Neural progenitor cell (in vitro differentiated cells): ENCODE results near the gene ALK. TPM values are rescaled to one million over a fixed set of nuclear protein-coding genes. Genes with fewer than 3 reads are reported as not detected.

Experiments
- DNase-seq: peaks from one replicate; pipeline ENCODE4 v3.0.0-alpha.2; 2016; ENCODE audit warnings: low spot score
- H2AFZ ChIP-seq: fragments of 200-600 bp; sonication (generic); replicated peaks from 2 replicates; pipeline ENCODE4 v1.6.1; 2016; ENCODE audit warnings: antibody characterized with exemption
- H3F3A ChIP-seq: fragments of 200-600 bp; sonication (generic); 2 replicates; pipeline ENCODE4 v1.6.1; 2016; ENCODE audit warnings: antibody characterized with exemption, low read depth
- H3K27ac ChIP-seq: fragments of 200-600 bp; sonication (generic); 2 replicates; pipeline ENCODE4 v1.5.1; 2016; ENCODE audit warnings: mild to moderate bottlenecking
- H3K27me3 ChIP-seq: fragments of 200-600 bp; sonication (generic); 2 replicates; pipeline ENCODE4 v1.6.1; 2016; ENCODE audit warnings: mild to moderate bottlenecking, moderate library complexity
- H3K36me3 ChIP-seq: fragments of 200-600 bp; sonication (generic); 2 replicates; pipeline ENCODE4 v1.5.1; 2016
- H3K4me1 ChIP-seq: fragments of 200-600 bp; sonication (generic); 2 replicates; pipeline ENCODE4 v1.6.1; 2016; ENCODE audit warnings: mixed run types
- H3K4me2 ChIP-seq: fragments of 200-600 bp; sonication (generic); 2 replicates; pipeline ENCODE4 v1.6.1; 2016
- H3K4me3 ChIP-seq: fragments of 200-600 bp; sonication (generic); 2 replicates; pipeline ENCODE4 v1.5.1; 2016
- H3K79me2 ChIP-seq: fragments of 200-600 bp; sonication (generic); 2 replicates; pipeline ENCODE4 v1.6.1; 2016; ENCODE audit warnings: low read depth
- H3K9ac ChIP-seq: fragments of 200-600 bp; sonication (generic); 2 replicates; pipeline ENCODE4 v1.6.1; 2016
- H3K9me3 ChIP-seq: fragments of 200-600 bp; sonication (generic); 2 replicates; pipeline ENCODE4 v1.5.1; 2016; ENCODE audit warnings: low read depth
- H4K20me1 ChIP-seq: fragments of 200-600 bp; sonication (generic); 2 replicates; pipeline ENCODE4 v1.6.1; 2016; ENCODE audit warnings: low read depth
- H3K27ac Mint-ChIP-seq: 3 replicates; pipeline ENCODE4 v1.8.0; 2021; ENCODE audit warnings: mixed read lengths
- H3K27me3 Mint-ChIP-seq: 2 replicates; pipeline ENCODE4 v1.8.0; 2022; ENCODE audit warnings: low read depth, mild to moderate bottlenecking, inconsistent platforms, moderate library complexity, mixed read lengths; ENCODE audit not compliant: insufficient read depth
- H3K36me3 Mint-ChIP-seq: 3 replicates; pipeline ENCODE4 v1.8.0; 2021; ENCODE audit warnings: mixed read lengths
- H3K4me1 Mint-ChIP-seq: 3 replicates; pipeline ENCODE4 v1.8.0; 2021; ENCODE audit warnings: mixed read lengths
- H3K4me3 Mint-ChIP-seq: 3 replicates; pipeline ENCODE4 v1.8.0; 2021; ENCODE audit warnings: mild to moderate bottlenecking, moderate library complexity, mixed read lengths
- H3K9me3 Mint-ChIP-seq: 3 replicates; pipeline ENCODE4 v1.8.0; 2020; ENCODE audit warnings: mixed read lengths
- EZH2 ChIP-seq: fragments of 200-600 bp; sonication (generic); IDR thresholded peaks from 2 replicates; pipeline ENCODE4 v1.6.1; 2017; ENCODE audit warnings: antibody characterized with exemption, mild to moderate bottlenecking, moderate library complexity
- EZH2phosphoT487 ChIP-seq: fragments of 200-600 bp; sonication (generic); IDR thresholded peaks from 2 replicates; pipeline ENCODE4 v1.6.1; 2017; ENCODE audit warnings: antibody characterized with exemption
- total RNA-seq: library from RNA; depleted of rRNA; stranded (reverse); fragments of >200 nt; gene quantifications from 2 replicates; pipeline ENCODE4 v1.2.3, GENCODE V29; 2015; ENCODE audit warnings: low replicate concordance
- TF ChIP-seq, protein P1 (sequence below): fragments of 200-600 bp; sonication (generic); IDR thresholded peaks from 2 replicates; pipeline ENCODE4 v1.5.1; 2017; ENCODE audit warnings: antibody characterized with exemption, mild to moderate bottlenecking

The ALK gene
- total RNA-seq, 1 donor from 2014 or later = not detected

DNA sequence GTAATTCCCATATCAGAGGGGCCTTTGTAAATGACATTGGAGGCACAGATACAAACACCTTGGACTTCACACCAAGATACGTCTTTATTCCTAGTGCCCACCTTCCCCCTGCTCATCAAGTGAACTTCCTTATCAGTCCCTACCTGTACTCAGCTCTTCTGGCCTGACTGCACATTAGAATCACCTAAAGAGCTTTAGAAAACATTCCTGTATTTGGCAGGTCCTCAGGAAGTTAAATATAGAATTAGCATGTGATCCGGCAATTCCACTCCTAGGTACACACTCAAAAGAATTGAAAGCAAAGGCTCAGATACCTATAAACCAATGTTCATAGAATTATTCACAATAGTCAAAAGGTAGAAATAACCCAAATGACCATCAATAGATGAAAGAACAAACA lies 46.6 kb downstream of the ALK start:
- H3K9ac ChIP-seq = no peak overlapping the region
- no peaks in the 10 kb centered on the region for H3K36me3 ChIP-seq
- H3K4me3 ChIP-seq = no peak overlapping the region
- no peak overlapping the region for H3K4me2 ChIP-seq
- H3K4me1 ChIP-seq = peaks cover 19% of the 10 kb centered on the region
- Mint-ChIP-seq H3K27me3 (no peaks in the 10 kb centered on the region), H3K4me1 (peaks cover 2% of the 10 kb centered on the region), H3K4me3 (no peak overlapping the region), H3K36me3 (no peaks in the 10 kb centered on the region), H3K9me3 (peaks cover 7% of the 10 kb centered on the region), H3K27ac (no peak overlapping the region)
- no peaks in the 10 kb centered on the region for H4K20me1 ChIP-seq
- H3K9me3 ChIP-seq = no peaks in the 10 kb centered on the region
- H2AFZ ChIP-seq = no peak overlapping the region
- DNase-seq = no peak
- H3K27ac ChIP-seq = no peak overlapping the region
- no peaks in the 10 kb centered on the region for H3K79me2 ChIP-seq
- H3K27me3 ChIP-seq = no peaks in the 10 kb centered on the region
- peaks cover 4% of the 10 kb centered on the region for H3F3A ChIP-seq
- TF ChIP-seq EZH2 (no peak), EZH2phosphoT487 (no peak)
- TF ChIP-seq, protein P1, sequence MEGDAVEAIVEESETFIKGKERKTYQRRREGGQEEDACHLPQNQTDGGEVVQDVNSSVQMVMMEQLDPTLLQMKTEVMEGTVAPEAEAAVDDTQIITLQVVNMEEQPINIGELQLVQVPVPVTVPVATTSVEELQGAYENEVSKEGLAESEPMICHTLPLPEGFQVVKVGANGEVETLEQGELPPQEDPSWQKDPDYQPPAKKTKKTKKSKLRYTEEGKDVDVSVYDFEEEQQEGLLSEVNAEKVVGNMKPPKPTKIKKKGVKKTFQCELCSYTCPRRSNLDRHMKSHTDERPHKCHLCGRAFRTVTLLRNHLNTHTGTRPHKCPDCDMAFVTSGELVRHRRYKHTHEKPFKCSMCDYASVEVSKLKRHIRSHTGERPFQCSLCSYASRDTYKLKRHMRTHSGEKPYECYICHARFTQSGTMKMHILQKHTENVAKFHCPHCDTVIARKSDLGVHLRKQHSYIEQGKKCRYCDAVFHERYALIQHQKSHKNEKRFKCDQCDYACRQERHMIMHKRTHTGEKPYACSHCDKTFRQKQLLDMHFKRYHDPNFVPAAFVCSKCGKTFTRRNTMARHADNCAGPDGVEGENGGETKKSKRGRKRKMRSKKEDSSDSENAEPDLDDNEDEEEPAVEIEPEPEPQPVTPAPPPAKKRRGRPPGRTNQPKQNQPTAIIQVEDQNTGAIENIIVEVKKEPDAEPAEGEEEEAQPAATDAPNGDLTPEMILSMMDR = no peak

DNA sequence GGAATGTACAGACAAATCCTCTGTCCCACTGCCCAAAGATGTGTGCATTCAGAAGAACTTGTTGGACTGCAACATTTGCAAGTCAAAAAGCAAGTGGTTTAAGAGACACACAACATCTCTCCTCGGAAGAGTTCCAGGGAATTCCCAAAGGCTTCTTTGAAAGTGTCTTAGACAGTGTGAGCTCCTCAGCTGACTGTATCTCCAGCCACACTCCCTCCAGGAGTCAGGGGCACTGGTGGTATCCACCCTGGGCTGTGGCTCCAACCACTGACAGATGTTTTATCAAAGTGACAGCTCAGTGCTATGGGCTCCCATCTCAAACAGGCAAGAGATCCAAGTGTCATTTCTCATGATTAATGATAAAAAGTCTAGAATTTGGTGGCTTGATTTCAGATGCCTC lies 48.5 kb downstream of the ALK start:
- Histone ChIP-seq H3K4me2 (no peak overlapping the region), H3K4me1 (peaks cover 3% of the 10 kb centered on the region), H3K9ac (no peak overlapping the region), H3K36me3 (no peaks in the 10 kb centered on the region), H3K79me2 (no peaks in the 10 kb centered on the region), H3K27ac (no peak overlapping the region), H3K27me3 (no peaks in the 10 kb centered on the region), H3F3A (no peaks in the 10 kb centered on the region), H4K20me1 (no peaks in the 10 kb centered on the region), H3K4me3 (no peak overlapping the region), H2AFZ (no peak overlapping the region), H3K9me3 (no peaks in the 10 kb centered on the region)
- peaks cover 7% of the 10 kb centered on the region for H3K9me3 Mint-ChIP-seq
- H3K36me3 Mint-ChIP-seq = no peaks in the 10 kb centered on the region
- DNase-seq = no peak
- H3K4me1 Mint-ChIP-seq = peaks cover 2% of the 10 kb centered on the region
- H3K4me3 Mint-ChIP-seq = no peak overlapping the region
- H3K27me3 Mint-ChIP-seq = no peaks in the 10 kb centered on the region
- H3K27ac Mint-ChIP-seq = no peak overlapping the region
- TF ChIP-seq, protein P1 = no peak
- TF ChIP-seq EZH2 = no peak
- no peak for TF ChIP-seq EZH2phosphoT487

DNA sequence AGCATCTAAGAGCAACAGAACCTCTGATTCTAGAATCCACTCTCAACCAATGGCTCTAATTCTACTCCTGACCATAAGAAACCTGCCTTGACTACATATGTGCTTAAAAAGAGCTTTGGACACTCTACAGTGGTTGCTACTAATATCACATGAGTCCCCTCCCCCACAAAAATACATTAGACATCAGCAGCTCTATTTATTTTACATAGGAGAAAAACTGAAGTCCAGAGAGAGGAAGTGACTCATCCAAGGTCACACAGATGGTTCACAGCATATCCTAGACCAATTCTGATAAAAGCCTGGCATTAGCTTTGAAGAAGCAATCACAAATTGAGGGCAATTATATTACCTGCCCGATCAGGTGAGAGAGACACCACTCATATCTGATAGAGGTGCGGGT lies 49.8 kb downstream of the ALK start:
- Histone ChIP-seq H3K4me1 (no peaks in the 10 kb centered on the region), H3K27me3 (no peaks in the 10 kb centered on the region), H3K4me3 (no peak overlapping the region), H2AFZ (no peak overlapping the region), H3K27ac (no peak overlapping the region), H3K9ac (no peak overlapping the region), H3K4me2 (no peak overlapping the region), H4K20me1 (no peaks in the 10 kb centered on the region), H3K36me3 (no peaks in the 10 kb centered on the region), H3K9me3 (no peaks in the 10 kb centered on the region), H3F3A (no peaks in the 10 kb centered on the region), H3K79me2 (no peaks in the 10 kb centered on the region)
- Mint-ChIP-seq H3K9me3 (peaks cover 7% of the 10 kb centered on the region), H3K4me1 (peaks cover 2% of the 10 kb centered on the region), H3K4me3 (no peak overlapping the region), H3K27ac (no peak overlapping the region), H3K36me3 (no peaks in the 10 kb centered on the region), H3K27me3 (peaks cover 2% of the 10 kb centered on the region)
- TF ChIP-seq, protein P1 = no peak
- TF ChIP-seq EZH2phosphoT487 = no peak
- no peak for TF ChIP-seq EZH2
- DNase-seq = no peak
